Activated naive CD4-positive, alpha-beta T cell treated with Interleukin-2 at 50 U/mL for 16 hours (primary cell): ENCODE measurements around the gene SYT9.
"Not testable (repeated sequence)": the region's sequence is repeated elsewhere in the genome, so short reads cannot be mapped to it uniquely, and the experiment has no call there.

ENCODE experiments used
- DNase-seq: peaks from one replicate; pipeline ENCODE4 v3.0.0-alpha.2; 2020

The SYT9 gene

GRCh38 chr11:7275133-7275532, 23.4 kb downstream of the SYT9 start:
- no peak for DNase-seq

GRCh38 chr11:7278314-7278917, 26.7 kb downstream of the SYT9 start:
- no peak for DNase-seq

- DNase-seq: no peak
Measured at GRCh38 chr11:7279676-7280075, 28.0 kb downstream of the SYT9 start.

GRCh38 chr11:7281079-7281478, 29.4 kb downstream of the SYT9 start:
- DNase-seq: no peak

GRCh38 chr11:7281809-7282208, 30.1 kb downstream of the SYT9 start:
- DNase-seq: no peak

- DNase-seq: no peak
Measured at GRCh38 chr11:7286178-7286577, 34.5 kb downstream of the SYT9 start.

GRCh38 chr11:7291100-7291829, 39.6 kb downstream of the SYT9 start:
- no peak for DNase-seq

- DNase-seq: no peak
Measured at GRCh38 chr11:7292922-7293321, 41.2 kb downstream of the SYT9 start.

- no peak for DNase-seq
Measured at GRCh38 chr11:7299393-7299792, 47.7 kb downstream of the SYT9 start.

- DNase-seq: no peak
Measured at GRCh38 chr11:7300281-7300680, 48.6 kb downstream of the SYT9 start.

- no peak for DNase-seq
Measured at GRCh38 chr11:7303146-7303545, 51.4 kb downstream of the SYT9 start.

- no peak for DNase-seq
Measured at GRCh38 chr11:7306900-7307299, 55.2 kb downstream of the SYT9 start.

- DNase-seq: no peak
Measured at GRCh38 chr11:7307836-7308235, 56.1 kb downstream of the SYT9 start.

- DNase-seq: no peak
Measured at GRCh38 chr11:7311903-7312302, 60.2 kb downstream of the SYT9 start.

GRCh38 chr11:7314811-7315604, 63.3 kb downstream of the SYT9 start:
- no peak for DNase-seq

GRCh38 chr11:7319501-7319900, 67.8 kb downstream of the SYT9 start:
- no peak for DNase-seq

GRCh38 chr11:7320306-7320705, 68.6 kb downstream of the SYT9 start:
- DNase-seq: no peak

GRCh38 chr11:7321473-7322450, 70.1 kb downstream of the SYT9 start:
- no peak for DNase-seq

- DNase-seq: no peak
Measured at GRCh38 chr11:7332451-7332850, 80.7 kb downstream of the SYT9 start.

GRCh38 chr11:7332962-7333361, 81.3 kb downstream of the SYT9 start:
- no peak for DNase-seq

- not testable (repeated sequence) for DNase-seq
Measured at GRCh38 chr11:7335442-7335841, 83.7 kb downstream of the SYT9 start.

GRCh38 chr11:7341551-7341950, 89.8 kb downstream of the SYT9 start:
- DNase-seq: no peak
